GM13976 (cell line): ENCODE results near the gene FEN1.

Source experiments
- DNase-seq: peaks from one replicate; pipeline ENCODE4 v3.0.0; 2012; ENCODE audit warnings: low spot score
- in situ Hi-C: fragments of 300-500 bp; cut with MboI; formaldehyde crosslinking; loops from one replicate; pipeline ENCODE4 v1.12.0; 2022; ENCODE audit warnings: low sequenced_read_pairs, mixed read lengths, inconsistent platforms; ENCODE audit not compliant: unreplicated experiment
- TF ChIP-seq, protein P1 (sequence below): IDR thresholded peaks from 2 replicates; pipeline ENCODE4 v1.5.1; 2012; ENCODE audit warnings: borderline replicate concordance, mild to moderate bottlenecking; ENCODE audit not compliant: insufficient read depth; ENCODE audit errors: extremely low read depth, missing control alignments, control extremely low read depth

FEN1 gene

DNA sequence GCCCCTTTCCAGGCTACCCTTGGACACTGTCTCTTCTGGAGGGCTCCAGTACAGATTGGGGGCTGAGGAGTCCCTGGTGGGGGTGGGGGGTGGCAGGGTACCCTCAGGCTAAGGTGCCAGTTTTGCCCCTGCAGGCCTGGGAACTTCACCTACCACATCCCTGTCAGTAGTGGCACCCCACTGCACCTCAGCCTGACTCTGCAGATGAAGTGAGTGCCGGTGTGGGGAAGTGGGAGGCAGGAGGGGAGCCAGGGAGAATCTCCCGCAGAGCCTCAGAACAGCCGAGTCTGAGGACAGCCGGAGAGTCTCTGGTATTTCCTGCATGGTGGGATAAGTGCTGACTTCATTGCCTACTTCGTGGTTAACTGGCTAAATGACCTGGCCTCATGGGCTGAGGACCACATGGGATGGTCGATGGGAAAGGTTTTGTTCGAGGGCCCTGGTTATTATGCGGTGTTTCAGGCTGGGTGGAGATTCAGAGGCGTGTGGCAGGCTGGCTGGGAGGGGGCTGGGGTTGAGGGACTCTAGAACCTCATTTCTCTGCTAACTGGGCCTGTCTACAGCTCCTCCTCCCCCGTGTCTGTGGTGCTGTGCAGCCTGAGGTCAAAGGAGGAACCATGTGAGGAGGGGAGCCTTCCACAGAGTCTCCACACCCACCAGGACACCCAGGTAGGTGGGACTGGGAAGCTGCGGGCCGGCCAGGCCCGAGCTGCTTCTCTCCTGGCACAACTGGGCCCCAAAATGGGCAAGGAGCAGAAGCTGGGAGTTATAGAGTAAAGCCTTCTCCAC lies 8.8 kb upstream of the FEN1 start:
- TF ChIP-seq, protein P1, sequence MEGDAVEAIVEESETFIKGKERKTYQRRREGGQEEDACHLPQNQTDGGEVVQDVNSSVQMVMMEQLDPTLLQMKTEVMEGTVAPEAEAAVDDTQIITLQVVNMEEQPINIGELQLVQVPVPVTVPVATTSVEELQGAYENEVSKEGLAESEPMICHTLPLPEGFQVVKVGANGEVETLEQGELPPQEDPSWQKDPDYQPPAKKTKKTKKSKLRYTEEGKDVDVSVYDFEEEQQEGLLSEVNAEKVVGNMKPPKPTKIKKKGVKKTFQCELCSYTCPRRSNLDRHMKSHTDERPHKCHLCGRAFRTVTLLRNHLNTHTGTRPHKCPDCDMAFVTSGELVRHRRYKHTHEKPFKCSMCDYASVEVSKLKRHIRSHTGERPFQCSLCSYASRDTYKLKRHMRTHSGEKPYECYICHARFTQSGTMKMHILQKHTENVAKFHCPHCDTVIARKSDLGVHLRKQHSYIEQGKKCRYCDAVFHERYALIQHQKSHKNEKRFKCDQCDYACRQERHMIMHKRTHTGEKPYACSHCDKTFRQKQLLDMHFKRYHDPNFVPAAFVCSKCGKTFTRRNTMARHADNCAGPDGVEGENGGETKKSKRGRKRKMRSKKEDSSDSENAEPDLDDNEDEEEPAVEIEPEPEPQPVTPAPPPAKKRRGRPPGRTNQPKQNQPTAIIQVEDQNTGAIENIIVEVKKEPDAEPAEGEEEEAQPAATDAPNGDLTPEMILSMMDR: no peak
- in situ Hi-C loops: no loop called here
- no peak for DNase-seq

DNA sequence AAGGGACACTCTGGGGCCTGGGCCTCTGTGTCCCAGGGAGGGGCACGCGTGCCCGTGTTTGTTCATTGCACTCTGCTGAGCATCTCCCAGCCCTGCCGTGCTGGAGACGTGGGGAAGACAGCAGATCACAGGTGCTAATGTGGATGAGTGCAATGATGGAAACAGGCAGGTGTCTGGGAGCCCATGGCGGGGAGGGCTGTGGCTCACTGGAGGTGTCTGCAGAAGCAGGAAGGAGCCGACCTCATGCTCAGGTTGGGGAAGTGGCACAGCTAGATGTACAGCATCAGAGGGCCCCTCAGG lies 8.3 kb upstream of the FEN1 start:
- TF ChIP-seq, protein P1: no peak
- in situ Hi-C loops: no loop called here
- no peak for DNase-seq

DNA sequence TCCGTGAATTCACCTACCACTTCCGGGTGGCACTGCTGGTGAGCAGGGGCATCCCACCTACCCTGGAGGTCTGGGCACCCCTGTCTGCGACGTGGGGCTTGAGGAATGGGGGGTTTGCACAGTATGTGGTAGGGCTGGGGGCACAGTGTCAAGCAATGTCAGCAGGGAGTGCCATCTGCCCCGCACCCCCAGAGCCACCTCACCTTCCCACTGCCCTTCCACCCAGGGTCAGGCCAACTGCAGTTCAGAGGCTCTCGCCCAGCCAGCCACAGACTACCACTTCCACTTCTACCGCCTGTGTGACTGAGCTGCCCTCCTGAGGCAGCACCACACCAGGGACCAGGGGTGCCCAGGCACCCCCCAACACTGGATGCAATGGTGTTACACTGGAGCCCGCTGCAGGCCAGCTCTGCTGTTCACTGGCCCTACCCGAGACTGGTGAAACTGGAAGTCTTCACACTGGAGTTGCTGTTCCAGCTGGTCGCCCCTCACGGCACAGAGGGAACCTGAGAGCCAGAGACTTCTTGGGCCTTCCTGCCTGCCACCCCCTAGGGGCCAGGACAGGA lies 6.8 kb upstream of the FEN1 start:
- in situ Hi-C loops: no loop called here
- DNase-seq: no peak
- TF ChIP-seq, protein P1: no peak

DNA sequence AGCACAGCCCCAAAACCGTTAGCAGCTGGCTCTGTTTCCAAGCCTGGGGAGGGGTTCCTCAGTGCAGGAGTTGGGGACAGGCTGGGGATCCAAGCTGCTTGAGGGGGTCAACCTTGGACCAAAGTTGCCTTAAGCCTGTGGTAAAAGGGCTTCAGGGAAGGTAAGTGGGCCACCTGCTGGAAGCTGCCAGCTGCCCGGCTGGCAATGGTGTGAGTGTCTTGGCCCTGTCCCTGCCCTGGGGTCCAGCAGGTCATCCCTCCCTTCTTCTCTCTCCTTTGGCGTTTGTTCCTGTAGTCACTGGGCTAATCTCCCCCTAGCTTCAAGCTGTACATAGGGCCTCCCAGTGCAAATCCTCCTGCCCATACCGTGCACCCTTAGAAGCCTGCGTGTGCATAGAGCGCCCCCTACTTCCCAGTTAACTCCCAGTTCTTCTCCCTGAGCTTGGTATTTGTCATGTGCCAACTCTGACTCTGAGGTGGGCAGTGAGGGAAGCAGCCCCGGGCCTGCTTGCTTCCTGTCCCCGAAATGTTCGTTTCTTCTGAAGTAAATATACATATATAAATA lies 4.7 kb upstream of the FEN1 start:
- peak; percentile 46 for DNase-seq
- in situ Hi-C loops: no loop called here
- TF ChIP-seq, protein P1: peak; percentile 17

DNA sequence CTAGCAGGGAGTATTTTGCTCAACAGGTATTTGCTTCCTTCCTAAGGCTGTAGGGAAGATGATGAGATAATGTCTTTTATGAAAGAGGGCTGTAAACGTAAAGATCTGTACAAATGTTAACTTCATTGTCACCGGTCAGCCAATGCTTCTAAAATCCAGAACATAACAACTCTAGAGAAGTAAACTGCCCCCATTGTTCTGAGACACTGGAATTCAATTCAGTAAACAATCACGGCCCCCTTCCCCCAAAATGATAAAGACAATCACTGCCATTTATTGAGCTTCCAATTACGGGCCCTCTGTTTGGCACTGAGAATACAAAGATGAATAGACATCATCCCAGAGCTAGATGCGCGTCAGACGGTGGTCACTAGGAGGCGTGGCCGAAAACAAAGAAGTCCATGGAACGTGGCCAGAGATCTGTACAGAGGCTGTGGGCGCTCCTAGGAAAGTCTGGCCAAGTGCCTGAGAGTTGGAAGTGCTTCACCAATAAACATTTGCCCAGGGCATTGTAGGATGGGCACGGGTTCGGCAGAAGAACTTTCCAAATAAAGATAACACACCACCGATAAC lies 888 bp upstream of the FEN1 start:
- TF ChIP-seq, protein P1: no peak
- in situ Hi-C loops: loop anchor here (10.0 kb wide), 1 partner anchor 283 kb away; no protein-coding TSS in a partner anchor
- no peak for DNase-seq

DNA sequence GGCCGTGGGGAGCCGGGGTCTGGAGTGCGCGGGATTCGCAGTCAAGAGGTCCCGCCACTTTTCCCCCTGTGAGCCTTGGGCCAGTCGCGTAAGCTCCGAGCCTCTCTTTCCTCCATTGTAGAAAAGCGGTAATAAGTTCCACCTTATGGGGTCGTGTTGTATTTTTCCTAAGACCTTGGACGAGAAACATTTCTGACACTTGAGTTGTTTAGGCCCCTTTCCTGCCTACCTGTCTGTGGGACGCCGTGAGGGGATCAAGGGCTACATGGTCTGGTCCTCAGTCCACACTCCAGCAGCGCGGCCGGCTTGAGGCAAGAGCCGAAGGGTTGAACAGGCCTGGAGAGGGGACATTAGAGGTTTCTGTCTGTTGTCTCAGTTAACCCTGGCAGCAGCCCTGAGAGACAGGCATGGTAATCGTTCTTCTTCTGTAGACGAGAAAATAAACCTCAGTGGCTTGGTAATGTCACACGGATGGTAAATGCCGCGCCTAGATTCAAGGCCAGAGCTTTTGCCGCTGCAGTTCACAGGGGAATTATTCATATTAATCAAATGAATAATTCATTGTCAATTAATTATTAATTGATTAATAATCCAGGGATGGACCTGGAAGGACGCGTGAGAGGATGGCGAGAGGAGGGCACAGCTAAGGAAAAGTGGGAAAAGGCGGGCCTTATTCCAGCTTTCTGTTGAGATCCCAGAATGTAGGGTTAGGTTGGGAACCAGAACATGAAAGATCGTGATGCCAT lies 545 bp downstream of the FEN1 start:
- DNase-seq: no peak

More for the DNA sequence above, 545 bp downstream of the FEN1 start:
- in situ Hi-C loops: loop anchor here (10.0 kb wide), 1 partner anchor 282 kb away; no protein-coding TSS in a partner anchor
- TF ChIP-seq, protein P1: no peak
